Common myeloid progenitor, CD34-positive (primary cell): ENCODE data around the gene GNPTAB.
A peak's percentile ranks its signal among the peaks of the same experiment; 100 is the strongest.

Source experiments
- CTCF ChIA-PET: fragments of 350-600 bp; sonication (Branson Sonifier 250); formaldehyde crosslinking; loops from one replicate; lab custom pipeline; 2021; ENCODE audit warnings: antibody characterized with exemption; lab: Charles Lee
- POLR2A ChIA-PET: fragments of 350-600 bp; sonication (Branson Sonifier 250); formaldehyde crosslinking; loops from one replicate; lab custom pipeline; 2021; ENCODE audit warnings: antibody characterized with exemption; lab: Charles Lee
- DNase-seq, 3 donors: peaks; one replicate each; pipeline versions ENCODE4 v3.0.0 to v3.0.0-alpha.2; 2013
- H3K27ac ChIP-seq, 2 experiments: 1 replicate in 1 of 2; 2 replicates in 1 of 2; pipeline ENCODE4 v1.7.0; 2013; ENCODE audit warnings: inconsistent platforms in 2 of 2, low read length in 2 of 2, mild to moderate bottlenecking in 2 of 2, low read depth in 1 of 2, moderate library complexity in 1 of 2; ENCODE audit not compliant: severe bottlenecking in 2 of 2, insufficient read depth in 1 of 2, poor library complexity in 1 of 2
- H3K27me3 ChIP-seq, 5 experiments: replicated peaks in 2 of 5; 1 replicate in 3 of 5; 2 replicates in 2 of 5; pipeline versions ENCODE4 v1.6.1 to v1.7.0; 2013; ENCODE audit warnings: low read length in 4 of 5, mild to moderate bottlenecking in 2 of 5, moderate library complexity in 2 of 5, inconsistent platforms in 1 of 5; ENCODE audit not compliant: insufficient read depth in 5 of 5, control insufficient read depth in 4 of 5
- H3K36me3 ChIP-seq, 4 experiments: 1 replicate in 2 of 4; 2 replicates in 2 of 4; pipeline versions ENCODE4 v1.6.1 to v1.7.0; 2013; ENCODE audit warnings: low read length in 3 of 4, control low read depth in 1 of 4, mild to moderate bottlenecking in 1 of 4; ENCODE audit not compliant: control insufficient read depth in 4 of 4, insufficient read depth in 4 of 4
- H3K4me1 ChIP-seq, 4 experiments: 1 replicate in 3 of 4; 2 replicates in 1 of 4; pipeline versions ENCODE4 v1.6.1 to v1.7.1; 2013; ENCODE audit warnings: low read length in 3 of 4, mild to moderate bottlenecking in 3 of 4, control low read depth in 1 of 4, inconsistent platforms in 1 of 4, moderate library complexity in 1 of 4; ENCODE audit not compliant: control insufficient read depth in 4 of 4, insufficient read depth in 4 of 4; ENCODE audit errors: control extremely low read depth in 1 of 4
- H3K4me3 ChIP-seq, 7 experiments: 1 replicate in 4 of 7; 2 replicates in 3 of 7; pipeline versions ENCODE4 v1.5.1 to v1.7.0; 2013; ENCODE audit warnings: mild to moderate bottlenecking in 7 of 7, low read length in 6 of 7, moderate library complexity in 6 of 7, inconsistent platforms in 2 of 7, low read depth in 2 of 7, control low read depth in 1 of 7; ENCODE audit not compliant: insufficient read depth in 4 of 7, control insufficient read depth in 1 of 7; ENCODE audit errors: extremely low read depth in 1 of 7
- H3K9me3 ChIP-seq, 5 experiments: 1 replicate in 4 of 5; 2 replicates in 1 of 5; pipeline versions ENCODE4 v1.6.1 to v1.7.1; 2013; ENCODE audit warnings: low read length in 4 of 5, mild to moderate bottlenecking in 2 of 5, inconsistent platforms in 1 of 5, low read depth in 1 of 5, moderate library complexity in 1 of 5; ENCODE audit not compliant: control insufficient read depth in 4 of 5, insufficient read depth in 2 of 5; ENCODE audit errors: control extremely low read depth in 1 of 5
- WGBS: methylation state at CpG from one replicate; pipeline ENCODE4 v1.1.5; 2013; ENCODE audit not compliant: insufficient coverage; 5-methylcytosine and 5-hydroxymethylcytosine counted together

The GNPTAB gene

GRCh38 chr12:101839324-101840283 lies 8.8 kb upstream of the GNPTAB start:
- ChIA-PET CTCF (interaction anchor here (0.7 to 7.1 kb wide), 36 partner anchors 9 to 269 kb away, joined by 3 to 79 read pairs (median 4); partner anchors contain the start of gene GNPTAB), POLR2A (interaction anchor here (0.6 to 1.2 kb wide), 2 partner anchors 9 to 38 kb away, joined by 3 read pairs; partner anchors contain the start of genes DRAM1 and GNPTAB)
- H3K9me3 ChIP-seq, result no peaks in the 10 kb centered on the region
- 47% methylated on average over 4 of the region's 6 CpGs for WGBS
- DNase-seq, result peak; percentile 78 to 87 (median 82)
- H3K27me3 ChIP-seq, result no peaks in the 10 kb centered on the region
- H3K4me3 ChIP-seq, result peak overlapping the region in 1 of 7 experiments; percentile 16
- H3K27ac ChIP-seq, result no peak overlapping the region
- peaks cover 4 to 17% (median 8%) of the 10 kb centered on the region in 4 experiments for H3K4me1 ChIP-seq
- H3K36me3 ChIP-seq, result no peaks in the 10 kb centered on the region

GRCh38 chr12:101838628-101839323 lies 8.0 kb upstream of the GNPTAB start:
- ChIA-PET CTCF (interaction anchor here (0.7 to 7.1 kb wide), 19 partner anchors 10 to 69 kb away, joined by 3 to 79 read pairs (median 4); partner anchors contain the start of genes DRAM1 and GNPTAB), POLR2A (interaction anchor here (0.7 kb wide), 1 partner anchor 65 kb away, joined by 3 read pairs; no protein-coding TSS in a partner anchor)
- Histone ChIP-seq H3K4me1 (peaks cover 4 to 17% (median 8%) of the 10 kb centered on the region in 4 experiments), H3K36me3 (no peaks in the 10 kb centered on the region), H3K9me3 (no peaks in the 10 kb centered on the region), H3K27ac (no peak overlapping the region), H3K27me3 (no peaks in the 10 kb centered on the region), H3K4me3 (peak overlapping the region in 1 of 7 experiments; percentile 16)
- DNase-seq, result peak in 2 of 3 donors; percentile 33 to 38
- no CpG with 5 or more reads among the region's 3 CpGs for WGBS

- no peak overlapping the region for H3K27ac ChIP-seq
- WGBS, result 100% methylated on average over 1 of the region's 1 CpG
- H3K36me3 ChIP-seq, result no peaks in the 10 kb centered on the region
- H3K27me3 ChIP-seq, result no peaks in the 10 kb centered on the region
- ChIA-PET CTCF (interaction anchor here (1.2 to 12.2 kb wide), 6 partner anchors 8 to 59 kb away, joined by 3 to 132 read pairs (median 42); no protein-coding TSS in a partner anchor), POLR2A (no interaction called here)
- peaks cover 24 to 34% (median 29%) of the 10 kb centered on the region in 4 experiments for H3K4me1 ChIP-seq
- H3K9me3 ChIP-seq, result no peaks in the 10 kb centered on the region
- H3K4me3 ChIP-seq, result no peak overlapping the region
- peak in 2 of 3 donors; percentile 23 to 31 for DNase-seq
These were observed 1.3 kb upstream of the GNPTAB start for GRCh38 chr12:101832030-101832429.

- Histone ChIP-seq H3K36me3 (no peaks in the 10 kb centered on the region), H3K4me1 (peaks cover 30 to 55% (median 42%) of the 10 kb centered on the region in 4 experiments), H3K27me3 (no peaks in the 10 kb centered on the region), H3K27ac (peak overlapping the region; percentile 15 to 76), H3K9me3 (no peaks in the 10 kb centered on the region), H3K4me3 (peak overlapping the region; percentile 88 to 100 (median 91))
- DNase-seq, result peak in 1 of 3 donors; percentile 30
- 9% methylated on average over 9 of the region's 11 CpGs for WGBS
- POLR2A ChIA-PET, result interaction anchor here (1.0 to 1.7 kb wide), 3 partner anchors 26 to 56 kb away, joined by 3 to 6 read pairs (median 4); no protein-coding TSS in a partner anchor
- CTCF ChIA-PET, result interaction anchor here (0.9 to 12.2 kb wide), 12 partner anchors 9 to 70 kb away, joined by 3 to 132 read pairs (median 9); no protein-coding TSS in a partner anchor
These were observed 956 bp downstream of the GNPTAB start for GRCh38 chr12:101829639-101830366.

GRCh38 chr12:101828463-101829196 lies 2.1 kb downstream of the GNPTAB start:
- Histone ChIP-seq H3K4me3 (peak overlapping the region in 5 of 7 experiments; percentile 34 to 100 (median 90)), H3K27ac (no peak overlapping the region), H3K9me3 (no peaks in the 10 kb centered on the region), H3K36me3 (no peaks in the 10 kb centered on the region), H3K4me1 (peaks cover 30 to 66% (median 50%) of the 10 kb centered on the region in 4 experiments), H3K27me3 (no peaks in the 10 kb centered on the region)
- ChIA-PET POLR2A (no interaction called here), CTCF (interaction anchor here (0.8 to 12.2 kb wide), 7 partner anchors 11 to 56 kb away, joined by 3 to 132 read pairs (median 33); no protein-coding TSS in a partner anchor)
- peak in 1 of 3 donors; percentile 38 for DNase-seq
- 98% methylated on average over 6 of the region's 6 CpGs for whole genome bisulfite sequencing
